Upper lobe of right lung (tissue), 1 donor: ENCODE data around the gene DSCAM. TPM values are rescaled to one million over a fixed set of nuclear protein-coding genes. Genes with fewer than 3 reads are reported as not detected.

Experiments used
- ATAC-seq: fragments of 200-7000 bp; cut with Tn5 transposase; one replicate; pipeline ENCODE4 v1.9.1; 2020; ENCODE audit warnings: mild to moderate bottlenecking, moderate library complexity
- DNase-seq: peaks from one replicate; pipeline ENCODE4 v3.0.0-alpha.2; 2020
- H3K27ac ChIP-seq: fragments of 200-600 bp; one replicate; pipeline ENCODE4 v1.8.0; 2022
- H3K27me3 ChIP-seq: fragments of 200-600 bp; one replicate; pipeline ENCODE4 v1.8.0; 2022; ENCODE audit warnings: mild to moderate bottlenecking
- H3K36me3 ChIP-seq: fragments of 200-600 bp; one replicate; pipeline ENCODE4 v1.8.0; 2022
- H3K4me1 ChIP-seq: fragments of 200-600 bp; one replicate; pipeline ENCODE4 v1.8.0; 2022
- H3K4me3 ChIP-seq: fragments of 200-600 bp; one replicate; pipeline ENCODE4 v1.8.0; 2022; ENCODE audit warnings: mild to moderate bottlenecking
- H3K9me3 ChIP-seq: fragments of 200-600 bp; one replicate; pipeline ENCODE4 v1.8.0; 2022
- CTCF ChIP-seq: fragments of 200-600 bp; IDR thresholded peaks from one replicate; pipeline ENCODE4 v1.8.0; 2022; ENCODE audit warnings: antibody characterized with exemption
- intact Hi-C: fragments of 100-400 bp; cut with DNase I; formaldehyde crosslinking; loops from one replicate; pipeline ENCODE4 v1.11.0; 2022
- total RNA-seq: library from RNA; stranded (reverse); fragmentation: NEBNext Ultra II Directional; extraction: Animal tissue kit (Norgen Biotek cat#: 25700); gene quantifications from one replicate; pipeline ENCODE4 v1.2.1, GENCODE V29; 2021
- donor health status: DM: no; HTN: yes; CAD: no; lungs with severe emphysema.

The DSCAM gene
- total RNA-seq, 1 donor from 2014 or later, result not detected

GRCh38 chr21:40095477-40095876 is 751.5 kb downstream of the DSCAM start:
- Histone ChIP-seq H3K36me3 (no peaks in the 10 kb centered on the region), H3K27me3 (no peaks in the 10 kb centered on the region), H3K27ac (no peak overlapping the region), H3K4me3 (no peak overlapping the region), H3K9me3 (no peaks in the 10 kb centered on the region), H3K4me1 (no peaks in the 10 kb centered on the region)
- DNase-seq (no peak), ATAC-seq (no peak)
- intact Hi-C loops, result no loop called here
- TF ChIP-seq CTCF, result no peak

- TF ChIP-seq CTCF, result no peak
- intact Hi-C loops, result no loop called here
Observed at GRCh38 chr21:40080385-40080784, 766.6 kb downstream of the DSCAM start.

DNA sequence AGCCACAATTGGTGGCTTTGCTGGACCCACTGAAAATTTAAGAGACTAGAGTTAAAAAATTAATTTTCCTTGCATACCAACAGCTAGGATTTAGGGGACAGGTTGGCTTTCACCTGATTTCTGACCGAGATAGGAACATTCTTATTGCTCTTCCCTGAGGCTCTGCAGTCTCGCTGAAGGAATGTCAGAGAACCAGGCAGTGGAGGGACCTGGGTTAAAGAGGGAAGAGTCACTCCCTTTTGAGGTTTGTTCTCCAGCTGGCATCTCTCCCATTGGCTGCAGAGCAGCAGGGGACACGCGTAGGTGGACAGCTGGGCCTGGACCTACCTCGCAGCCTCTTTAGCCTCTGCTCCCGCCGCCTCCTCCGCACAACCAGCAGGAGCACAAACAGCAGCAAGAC is 772.2 kb downstream of the DSCAM start:
- no peak for TF ChIP-seq CTCF
- no peak for ATAC-seq
- Histone ChIP-seq H3K9me3 (no peaks in the 10 kb centered on the region), H3K36me3 (no peaks in the 10 kb centered on the region), H3K4me3 (no peak overlapping the region), H3K4me1 (no peaks in the 10 kb centered on the region), H3K27ac (no peak overlapping the region), H3K27me3 (no peaks in the 10 kb centered on the region)
- intact Hi-C loops, result no loop called here
- no peak for DNase-seq

More at GRCh38 chr21:40080385-40080784, 766.6 kb downstream of the DSCAM start:
- H3K9me3 ChIP-seq, result no peaks in the 10 kb centered on the region
- H3K4me1 ChIP-seq, result no peaks in the 10 kb centered on the region
- no peaks in the 10 kb centered on the region for H3K36me3 ChIP-seq
- H3K27ac ChIP-seq, result no peak overlapping the region
- no peak for DNase-seq
- no peak overlapping the region for H3K4me3 ChIP-seq
- no peaks in the 10 kb centered on the region for H3K27me3 ChIP-seq
- ATAC-seq, result no peak

- H3K27me3 ChIP-seq, result no peaks in the 10 kb centered on the region
- DNase-seq (no peak), ATAC-seq (no peak)
- H3K27ac ChIP-seq, result no peak overlapping the region
- no peak overlapping the region for H3K4me3 ChIP-seq
- intact Hi-C loops, result no loop called here
- no peaks in the 10 kb centered on the region for H3K4me1 ChIP-seq
- no peaks in the 10 kb centered on the region for H3K36me3 ChIP-seq
- H3K9me3 ChIP-seq, result no peaks in the 10 kb centered on the region
- TF ChIP-seq CTCF, result no peak
Observed at GRCh38 chr21:40074198-40074597, 772.8 kb downstream of the DSCAM start.

GRCh38 chr21:40073642-40074041 is 773.3 kb downstream of the DSCAM start:
- Histone ChIP-seq H3K27me3 (no peaks in the 10 kb centered on the region), H3K4me1 (no peaks in the 10 kb centered on the region), H3K4me3 (no peak overlapping the region), H3K36me3 (no peaks in the 10 kb centered on the region), H3K9me3 (no peaks in the 10 kb centered on the region), H3K27ac (no peak overlapping the region)
- intact Hi-C loops, result no loop called here
- DNase-seq (no peak), ATAC-seq (no peak)
- no peak for TF ChIP-seq CTCF

DNA sequence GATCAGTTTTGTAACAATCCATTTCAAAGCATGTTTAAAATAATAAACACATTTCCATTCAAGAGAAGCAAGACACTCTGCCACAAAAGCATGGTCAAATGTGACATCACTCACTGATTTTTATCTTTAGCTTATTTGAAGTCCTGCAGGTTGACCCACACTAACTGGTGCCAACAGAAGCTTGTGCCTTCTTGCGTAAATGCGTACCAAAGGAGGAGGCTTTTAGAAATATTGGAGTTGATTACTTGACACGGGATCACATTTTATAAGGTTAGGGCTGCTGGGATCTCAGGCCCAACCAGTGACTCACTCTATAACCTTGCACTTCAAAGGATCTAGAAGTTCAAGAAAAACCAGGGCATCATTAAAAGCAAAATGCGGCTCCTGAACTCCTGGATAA is 776.1 kb downstream of the DSCAM start:
- no peak for ATAC-seq
- intact Hi-C loops, result no loop called here

More for the DNA sequence above, 776.1 kb downstream of the DSCAM start:
- TF ChIP-seq CTCF, result no peak
- Histone ChIP-seq H3K27ac (no peak overlapping the region), H3K9me3 (no peaks in the 10 kb centered on the region), H3K27me3 (no peaks in the 10 kb centered on the region), H3K4me1 (no peaks in the 10 kb centered on the region), H3K4me3 (no peak overlapping the region), H3K36me3 (no peaks in the 10 kb centered on the region)
- DNase-seq, result no peak
